Stomach smooth muscle (tissue), 2 donors: Measurements from ENCODE around the gene CENPP.

Experiments used
- H3K27ac ChIP-seq: one replicate; pipeline ENCODE4 v1.7.0; 2013; ENCODE audit warnings: mild to moderate bottlenecking, low read length, inconsistent platforms
- H3K27me3 ChIP-seq, 2 donors: one replicate each; pipeline ENCODE4 v1.7.0; 2013; ENCODE audit warnings: low read length in 2 of 2; ENCODE audit not compliant: insufficient read depth in 2 of 2, control insufficient read depth in 1 of 2
- H3K36me3 ChIP-seq, 2 donors: one replicate each; pipeline ENCODE4 v1.7.0; 2013; ENCODE audit warnings: low read length in 2 of 2; ENCODE audit not compliant: control insufficient read depth in 2 of 2, insufficient read depth in 2 of 2
- H3K4me1 ChIP-seq: one replicate; pipeline ENCODE4 v1.7.0; 2013; ENCODE audit warnings: low read length; ENCODE audit not compliant: control insufficient read depth, insufficient read depth
- H3K4me3 ChIP-seq, 2 donors: one replicate each; pipeline ENCODE4 v1.7.0; 2013; ENCODE audit warnings: low read length in 2 of 2
- H3K9ac ChIP-seq, 2 donors: one replicate each; pipeline ENCODE4 v1.7.0; 2013; ENCODE audit warnings: low read length in 2 of 2, mild to moderate bottlenecking in 1 of 2
- H3K9me3 ChIP-seq, 2 donors: one replicate each; pipeline ENCODE4 v1.7.0; 2013; ENCODE audit warnings: low read length in 2 of 2; ENCODE audit not compliant: control insufficient read depth in 2 of 2
- donor health status: healthy.
- donor health status: Pancreatic carcinoma.

The CENPP gene

DNA sequence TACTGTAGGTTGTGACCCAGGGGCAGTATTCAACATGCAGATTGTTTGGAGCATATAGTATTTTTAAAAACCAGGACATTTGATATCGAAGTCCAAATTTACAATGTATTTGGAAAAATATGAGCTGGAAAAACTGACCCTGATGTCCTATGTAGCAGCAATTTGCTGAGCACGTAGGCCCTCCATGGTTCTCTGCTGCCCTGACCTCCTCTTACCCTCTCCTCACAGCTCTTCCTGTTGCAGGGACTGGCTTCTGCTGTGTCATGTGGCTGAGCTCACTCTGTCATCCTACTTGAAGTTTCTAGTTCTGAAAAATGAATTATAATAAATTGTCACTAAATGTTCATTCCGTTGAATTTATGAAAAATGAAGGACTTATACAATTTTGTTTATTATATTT lies 160.6 kb downstream of the CENPP start:
- no peak overlapping the region for H3K27ac ChIP-seq
- no peaks in the 10 kb centered on the region for H3K27me3 ChIP-seq
- H3K4me1 ChIP-seq: peaks cover 36% of the 10 kb centered on the region
- no peaks in the 10 kb centered on the region for H3K36me3 ChIP-seq
- H3K4me3 ChIP-seq: no peak overlapping the region
- no peak overlapping the region for H3K9ac ChIP-seq
- no peaks in the 10 kb centered on the region for H3K9me3 ChIP-seq

GRCh38 chr9:92488681-92489550 lies 163.2 kb downstream of the CENPP start:
- Histone ChIP-seq H3K9me3 (no peaks in the 10 kb centered on the region), H3K27ac (peak overlapping the region; percentile 46), H3K36me3 (no peaks in the 10 kb centered on the region), H3K4me3 (no peak overlapping the region), H3K27me3 (no peaks in the 10 kb centered on the region), H3K4me1 (peaks cover 30% of the 10 kb centered on the region), H3K9ac (no peak overlapping the region)

GRCh38 chr9:92492781-92493401 lies 167.1 kb downstream of the CENPP start:
- Histone ChIP-seq H3K4me1 (peaks cover 7% of the 10 kb centered on the region), H3K27ac (no peak overlapping the region), H3K27me3 (no peaks in the 10 kb centered on the region), H3K9ac (no peak overlapping the region), H3K36me3 (no peaks in the 10 kb centered on the region), H3K4me3 (no peak overlapping the region), H3K9me3 (no peaks in the 10 kb centered on the region)

GRCh38 chr9:92493749-92494387 lies 168.1 kb downstream of the CENPP start:
- Histone ChIP-seq H3K36me3 (no peaks in the 10 kb centered on the region), H3K9ac (no peak overlapping the region), H3K27ac (no peak overlapping the region), H3K9me3 (no peaks in the 10 kb centered on the region), H3K4me3 (no peak overlapping the region), H3K27me3 (no peaks in the 10 kb centered on the region), H3K4me1 (peaks cover 7% of the 10 kb centered on the region)

- Histone ChIP-seq H3K36me3 (no peaks in the 10 kb centered on the region), H3K4me1 (peaks cover 3% of the 10 kb centered on the region), H3K27ac (no peak overlapping the region), H3K27me3 (no peaks in the 10 kb centered on the region), H3K9ac (no peak overlapping the region), H3K4me3 (no peak overlapping the region), H3K9me3 (no peaks in the 10 kb centered on the region)
Observed at GRCh38 chr9:92494856-92495255, 169.1 kb downstream of the CENPP start.

- H3K9ac ChIP-seq: no peak overlapping the region
- H3K27ac ChIP-seq: no peak overlapping the region
- H3K27me3 ChIP-seq: no peaks in the 10 kb centered on the region
- H3K9me3 ChIP-seq: no peaks in the 10 kb centered on the region
- H3K4me1 ChIP-seq: peaks cover 12% of the 10 kb centered on the region
- no peaks in the 10 kb centered on the region for H3K36me3 ChIP-seq
- no peak overlapping the region for H3K4me3 ChIP-seq
Observed at GRCh38 chr9:92496396-92497176, 170.8 kb downstream of the CENPP start.

GRCh38 chr9:92499701-92500100 lies 173.9 kb downstream of the CENPP start:
- Histone ChIP-seq H3K36me3 (no peaks in the 10 kb centered on the region), H3K9me3 (no peaks in the 10 kb centered on the region), H3K27me3 (no peaks in the 10 kb centered on the region), H3K4me3 (no peak overlapping the region), H3K27ac (no peak overlapping the region), H3K9ac (no peak overlapping the region), H3K4me1 (peaks cover 26% of the 10 kb centered on the region)

- Histone ChIP-seq H3K4me3 (no peak overlapping the region), H3K4me1 (peaks cover 33% of the 10 kb centered on the region), H3K27ac (peak overlapping the region; percentile 79), H3K9me3 (no peaks in the 10 kb centered on the region), H3K9ac (no peak overlapping the region), H3K27me3 (no peaks in the 10 kb centered on the region), H3K36me3 (no peaks in the 10 kb centered on the region)
Observed at GRCh38 chr9:92500725-92501124, 175.0 kb downstream of the CENPP start.

GRCh38 chr9:92501671-92502393 lies 176.1 kb downstream of the CENPP start:
- H3K36me3 ChIP-seq: no peaks in the 10 kb centered on the region
- peak overlapping the region in 1 of 2 donors; percentile 36 for H3K9ac ChIP-seq
- H3K9me3 ChIP-seq: no peaks in the 10 kb centered on the region
- no peak overlapping the region for H3K4me3 ChIP-seq
- H3K27ac ChIP-seq: peak overlapping the region; percentile 79
- H3K4me1 ChIP-seq: peaks cover 41% of the 10 kb centered on the region
- no peaks in the 10 kb centered on the region for H3K27me3 ChIP-seq

DNA sequence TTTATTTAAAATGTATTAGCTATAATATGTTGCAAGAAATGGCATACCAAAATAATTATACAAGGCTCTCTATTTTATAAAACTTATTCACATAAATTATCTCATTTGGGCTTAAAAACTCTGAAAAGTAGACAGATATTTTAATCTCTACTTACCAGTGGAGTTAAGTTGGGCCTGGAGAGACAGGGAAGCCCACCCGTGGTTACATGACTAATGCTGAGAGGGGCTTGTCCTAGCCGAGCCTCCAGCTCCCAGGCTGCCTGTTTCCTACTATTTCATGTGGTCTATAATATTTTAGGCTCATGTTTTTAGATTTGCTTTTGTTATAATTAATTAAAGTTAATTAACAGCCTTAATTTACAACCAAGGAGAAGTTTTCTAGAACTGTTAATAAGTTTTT lies 177.4 kb downstream of the CENPP start:
- Histone ChIP-seq H3K4me1 (peaks cover 55% of the 10 kb centered on the region), H3K9ac (no peak overlapping the region), H3K27ac (no peak overlapping the region), H3K36me3 (no peaks in the 10 kb centered on the region), H3K9me3 (no peaks in the 10 kb centered on the region), H3K4me3 (no peak overlapping the region), H3K27me3 (no peaks in the 10 kb centered on the region)
